ENCODE measurements around the gene PCCA. TPM values are rescaled to one million over a fixed set of nuclear protein-coding genes. Genes with fewer than 3 reads are reported as not detected.

Gene PCCA
- total RNA-seq, 1 experiment from 2014 or later = 16.1 TPM

DNA sequence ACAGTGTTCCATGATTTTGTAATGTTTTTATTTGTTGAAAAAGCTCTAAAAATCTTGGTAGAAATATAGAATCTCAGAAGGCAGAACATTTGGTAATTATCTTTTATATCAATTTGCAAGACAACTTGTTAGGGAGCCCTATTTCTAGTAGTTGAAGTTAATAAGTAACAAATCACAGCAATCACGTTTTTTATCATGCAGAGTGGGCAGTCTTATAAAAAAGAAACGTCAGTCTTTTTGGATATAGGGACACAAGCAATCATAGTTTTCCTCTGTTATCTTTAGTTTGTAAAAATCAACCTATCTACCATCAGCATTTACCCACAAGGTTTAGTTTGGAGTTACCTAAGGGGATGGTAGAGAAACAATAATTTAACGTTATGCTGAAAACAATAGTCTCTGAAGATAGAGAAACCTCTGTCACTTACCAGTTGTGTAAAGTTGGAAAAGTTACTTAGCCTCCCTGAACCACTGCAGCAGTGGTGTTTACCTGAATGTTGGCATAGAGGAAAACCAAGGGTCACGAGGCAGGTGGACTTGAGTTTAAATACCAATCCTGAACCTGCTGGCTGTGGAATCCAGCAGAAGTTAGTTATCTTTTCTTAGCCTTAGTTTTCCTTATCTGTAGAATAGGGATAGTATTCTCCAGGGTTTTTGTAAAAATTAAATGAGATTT lies 306.9 kb downstream of the PCCA start:
- CTCF ChIA-PET = no interaction called here
- Histone ChIP-seq H2AFZ (no peak overlapping the region), H3K4me1 (replicated peaks; ENCODE audit: insufficient read depth) (peaks cover 34% of the 10 kb centered on the region), H3K9me3 (ENCODE audit: insufficient read depth, low read depth) (peaks cover 2% of the 10 kb centered on the region; the same call in 1 of the 2 replicates), H3K4me3 (no peak overlapping the region), H3K27me3 (ENCODE audit: insufficient read depth, low read depth) (no peaks in the 10 kb centered on the region), H4K20me1 (ENCODE audit: insufficient read depth) (no peaks in the 10 kb centered on the region), H3K36me3 (ENCODE audit: low read depth) (no peaks in the 10 kb centered on the region), H3K79me2 (ENCODE audit: low read depth) (no peaks in the 10 kb centered on the region), H3K27ac (no peak overlapping the region), H3F3A (ENCODE audit: insufficient read depth, low read depth) (peaks cover 31% of the 10 kb centered on the region), H3K9me2 (ENCODE audit: insufficient read depth) (no peaks in the 10 kb centered on the region), H3K4me2 (no peak overlapping the region)
- intact Hi-C loops (cut with micrococcal nuclease; ENCODE audit: unreplicated experiment) = no loop called here
- POLR2A ChIA-PET (ENCODE audit: unreplicated experiment) = no interaction called here
- TF ChIP-seq, protein P1, sequence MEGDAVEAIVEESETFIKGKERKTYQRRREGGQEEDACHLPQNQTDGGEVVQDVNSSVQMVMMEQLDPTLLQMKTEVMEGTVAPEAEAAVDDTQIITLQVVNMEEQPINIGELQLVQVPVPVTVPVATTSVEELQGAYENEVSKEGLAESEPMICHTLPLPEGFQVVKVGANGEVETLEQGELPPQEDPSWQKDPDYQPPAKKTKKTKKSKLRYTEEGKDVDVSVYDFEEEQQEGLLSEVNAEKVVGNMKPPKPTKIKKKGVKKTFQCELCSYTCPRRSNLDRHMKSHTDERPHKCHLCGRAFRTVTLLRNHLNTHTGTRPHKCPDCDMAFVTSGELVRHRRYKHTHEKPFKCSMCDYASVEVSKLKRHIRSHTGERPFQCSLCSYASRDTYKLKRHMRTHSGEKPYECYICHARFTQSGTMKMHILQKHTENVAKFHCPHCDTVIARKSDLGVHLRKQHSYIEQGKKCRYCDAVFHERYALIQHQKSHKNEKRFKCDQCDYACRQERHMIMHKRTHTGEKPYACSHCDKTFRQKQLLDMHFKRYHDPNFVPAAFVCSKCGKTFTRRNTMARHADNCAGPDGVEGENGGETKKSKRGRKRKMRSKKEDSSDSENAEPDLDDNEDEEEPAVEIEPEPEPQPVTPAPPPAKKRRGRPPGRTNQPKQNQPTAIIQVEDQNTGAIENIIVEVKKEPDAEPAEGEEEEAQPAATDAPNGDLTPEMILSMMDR (conservative IDR thresholded peaks at IDR 0.05) = no peak
- TF ChIP-seq EZH2 (IDR thresholded peaks at IDR 0.05; ENCODE audit: low read depth) = no peak
- BruUV-seq (replicated peaks) = no TSS peak
- no peak for DNase-seq

DNA sequence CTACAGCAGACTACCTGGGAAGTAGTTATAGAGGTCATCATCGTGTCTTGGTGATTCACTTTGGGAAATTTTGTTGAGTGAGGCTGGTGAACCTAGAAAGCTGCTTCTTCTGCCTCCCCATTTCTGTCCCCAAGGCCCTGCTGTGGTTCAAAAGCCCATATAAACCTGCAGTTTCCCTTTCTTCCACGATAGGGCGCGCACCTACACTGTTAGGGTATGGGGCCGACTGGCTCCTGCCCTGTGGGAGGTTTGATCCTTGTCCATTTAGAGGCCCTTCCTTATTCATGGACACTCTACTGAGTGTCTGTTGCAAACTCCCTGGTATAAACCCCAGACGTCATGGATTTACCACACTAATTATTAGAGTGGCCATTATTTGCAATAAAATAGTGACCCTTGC lies 307.9 kb downstream of the PCCA start:
- H3K27me3 ChIP-seq (ENCODE audit: insufficient read depth, low read depth) = no peaks in the 10 kb centered on the region
- H3K27ac ChIP-seq = no peak overlapping the region
- no TSS peak for BruUV-seq (replicated peaks)
- TF ChIP-seq, protein P1 (conservative IDR thresholded peaks at IDR 0.05) = no peak
- TF ChIP-seq EZH2 (IDR thresholded peaks at IDR 0.05; ENCODE audit: low read depth) = no peak
- H2AFZ ChIP-seq = no peak overlapping the region
- H4K20me1 ChIP-seq (ENCODE audit: insufficient read depth) = no peaks in the 10 kb centered on the region
- DNase-seq = no peak
- ChIA-PET CTCF (no interaction called here), POLR2A (ENCODE audit: unreplicated experiment) (no interaction called here)
- H3K4me2 ChIP-seq = no peak overlapping the region
- intact Hi-C loops (cut with micrococcal nuclease; ENCODE audit: unreplicated experiment) = no loop called here
- peaks cover 29% of the 10 kb centered on the region for H3K4me1 ChIP-seq (replicated peaks; ENCODE audit: insufficient read depth)
- H3K36me3 ChIP-seq (ENCODE audit: low read depth) = no peaks in the 10 kb centered on the region
- H3F3A ChIP-seq (ENCODE audit: insufficient read depth, low read depth) = peaks cover 27% of the 10 kb centered on the region
- no peaks in the 10 kb centered on the region for H3K79me2 ChIP-seq (ENCODE audit: low read depth)
- no peaks in the 10 kb centered on the region for H3K9me2 ChIP-seq (ENCODE audit: insufficient read depth)
- peaks cover 2% of the 10 kb centered on the region; the same call in 1 of the 2 replicates for H3K9me3 ChIP-seq (ENCODE audit: insufficient read depth, low read depth)
- H3K4me3 ChIP-seq = no peak overlapping the region

DNA sequence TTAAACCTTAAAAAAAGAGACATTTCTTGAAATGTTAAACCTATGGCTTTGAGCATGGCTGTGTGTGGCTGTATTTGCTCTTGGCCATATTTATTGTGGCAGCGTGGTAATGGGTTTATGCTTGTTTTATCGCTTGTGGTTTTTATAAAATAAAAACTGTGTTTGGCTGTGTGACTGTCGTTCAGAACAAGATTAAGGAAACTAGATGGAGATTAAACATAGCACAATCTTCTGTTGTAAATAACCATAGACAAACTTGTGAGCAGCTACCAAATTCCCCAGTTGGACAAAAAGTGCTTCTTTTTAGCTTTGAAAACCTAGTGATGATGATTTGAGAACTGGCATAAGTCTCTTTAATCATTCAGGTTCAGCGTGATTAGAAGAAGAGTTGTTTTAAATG lies 308.7 kb downstream of the PCCA start:
- H3K27ac ChIP-seq = no peak overlapping the region
- TF ChIP-seq EZH2 (IDR thresholded peaks at IDR 0.05; ENCODE audit: low read depth) = no peak
- TF ChIP-seq, protein P1 (conservative IDR thresholded peaks at IDR 0.05) = no peak
- peaks cover 21% of the 10 kb centered on the region for H3K4me1 ChIP-seq (replicated peaks; ENCODE audit: insufficient read depth)
- no peak for DNase-seq
- H3K4me2 ChIP-seq = no peak overlapping the region
- intact Hi-C loops (cut with micrococcal nuclease; ENCODE audit: unreplicated experiment) = no loop called here
- no peak overlapping the region for H2AFZ ChIP-seq
- no peak overlapping the region for H3K4me3 ChIP-seq
- ChIA-PET POLR2A (ENCODE audit: unreplicated experiment) (no interaction called here), CTCF (no interaction called here)
- H3F3A ChIP-seq (ENCODE audit: insufficient read depth, low read depth) = peaks cover 18% of the 10 kb centered on the region
- no peaks in the 10 kb centered on the region for H3K36me3 ChIP-seq (ENCODE audit: low read depth)
- no TSS peak for BruUV-seq (replicated peaks)
- no peaks in the 10 kb centered on the region for H3K9me2 ChIP-seq (ENCODE audit: insufficient read depth)
- no peaks in the 10 kb centered on the region for H3K79me2 ChIP-seq (ENCODE audit: low read depth)
- no peaks in the 10 kb centered on the region for H3K27me3 ChIP-seq (ENCODE audit: insufficient read depth, low read depth)
- no peaks in the 10 kb centered on the region for H4K20me1 ChIP-seq (ENCODE audit: insufficient read depth)
- peaks cover 2% of the 10 kb centered on the region; the same call in 1 of the 2 replicates for H3K9me3 ChIP-seq (ENCODE audit: insufficient read depth, low read depth)

Measured in PC-9 (cell line).